Measurements from ENCODE around the gene PLCB1. TPM values are rescaled to one million over a fixed set of nuclear protein-coding genes. Genes with fewer than 3 reads are reported as not detected.

PLCB1 gene
- total and polyA plus RNA-seq, 2 donors (not counting 1 experiment from before 2014, with no cell fraction given), result 13.4 to 23.3 TPM

- Histone ChIP-seq H3K4me3 (replicated peaks in 1 of 4; ENCODE audit: control extremely low read depth in 1 of 4, insufficient read depth in 1 of 4, low read depth in 3 of 4, low read length in 4 of 4) (no peak overlapping the region), H3K9ac (ENCODE audit: insufficient read depth, low read length) (no peak overlapping the region), H2AFZ (ENCODE audit: low read length) (no peak overlapping the region), H3K4me2 (ENCODE audit: extremely low read depth, insufficient read depth, low read length) (no peak overlapping the region), H3K27me3 (ENCODE audit: control insufficient read depth, insufficient read depth, low read length) (no peaks in the 10 kb centered on the region), H3K9me3 (ENCODE audit: control insufficient read depth, insufficient read depth, low read depth, low read length) (no peaks in the 10 kb centered on the region), H3K79me2 (ENCODE audit: control insufficient read depth, insufficient read depth, low read length) (no peaks in the 10 kb centered on the region), H3K4me1 (ENCODE audit: control insufficient read depth, extremely low read depth, insufficient read depth, low read length) (no peaks in the 10 kb centered on the region), H4K20me1 (ENCODE audit: control insufficient read depth, extremely low read depth, insufficient read depth, low read length) (no peaks in the 10 kb centered on the region), H3K27ac (ENCODE audit: insufficient read depth, low read length) (no peak overlapping the region), H3K36me3 (ENCODE audit: control insufficient read depth, insufficient read depth, low read length) (no peaks in the 10 kb centered on the region)
- TF ChIP-seq CTCF (conservative IDR thresholded peaks at IDR 0.05 in 1 of 2, IDR thresholded peaks at IDR 0.05 in 1 of 2; ENCODE audit: low read depth in 1 of 2, low read length in 2 of 2) (no peak), EZH2 (IDR thresholded peaks at IDR 0.05; ENCODE audit: low read length, missing control alignments) (no peak)
- DNase-seq (ENCODE audit: low read depth in 2 of 2), result no peak
Measured at GRCh38 chr20:8518878-8519277, 386.8 kb downstream of the PLCB1 start.

DNA sequence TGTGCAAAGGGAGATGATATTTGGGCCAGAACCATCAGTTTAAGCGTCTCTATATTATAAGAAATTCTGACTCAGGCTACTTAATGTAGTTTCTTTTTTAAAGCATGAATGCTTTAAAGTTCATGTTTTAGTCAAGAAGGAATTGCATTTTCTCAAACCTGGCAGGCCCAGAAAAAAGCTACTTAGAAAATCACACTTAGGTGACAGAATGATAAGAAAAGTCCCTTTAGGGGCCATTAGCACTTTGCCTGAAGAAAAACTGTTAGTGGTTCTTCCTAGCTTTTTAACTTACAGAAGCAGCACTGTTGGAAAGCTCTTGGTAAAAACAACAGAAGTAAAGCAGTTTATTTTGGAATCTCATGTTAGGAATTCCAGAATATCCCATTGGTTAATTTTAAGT lies 387.8 kb downstream of the PLCB1 start:
- H3K79me2 ChIP-seq (ENCODE audit: control insufficient read depth, insufficient read depth, low read length), result no peaks in the 10 kb centered on the region
- H2AFZ ChIP-seq (ENCODE audit: low read length), result no peak overlapping the region
- H3K4me3 ChIP-seq (replicated peaks in 1 of 4; ENCODE audit: control extremely low read depth in 1 of 4, insufficient read depth in 1 of 4, low read depth in 3 of 4, low read length in 4 of 4), result no peak overlapping the region
- H3K27me3 ChIP-seq (ENCODE audit: control insufficient read depth, insufficient read depth, low read length), result no peaks in the 10 kb centered on the region
- DNase-seq (ENCODE audit: low read depth in 2 of 2), result no peak
- no peak overlapping the region for H3K9ac ChIP-seq (ENCODE audit: insufficient read depth, low read length)
- H3K9me3 ChIP-seq (ENCODE audit: control insufficient read depth, insufficient read depth, low read depth, low read length), result no peaks in the 10 kb centered on the region
- no peak overlapping the region for H3K4me2 ChIP-seq (ENCODE audit: extremely low read depth, insufficient read depth, low read length)
- no peaks in the 10 kb centered on the region for H4K20me1 ChIP-seq (ENCODE audit: control insufficient read depth, extremely low read depth, insufficient read depth, low read length)
- H3K4me1 ChIP-seq (ENCODE audit: control insufficient read depth, extremely low read depth, insufficient read depth, low read length), result no peaks in the 10 kb centered on the region
- no peaks in the 10 kb centered on the region for H3K36me3 ChIP-seq (ENCODE audit: control insufficient read depth, insufficient read depth, low read length)
- TF ChIP-seq EZH2 (IDR thresholded peaks at IDR 0.05; ENCODE audit: low read length, missing control alignments) (no peak), CTCF (conservative IDR thresholded peaks at IDR 0.05 in 1 of 2, IDR thresholded peaks at IDR 0.05 in 1 of 2; ENCODE audit: low read depth in 1 of 2, low read length in 2 of 2) (no peak)
- H3K27ac ChIP-seq (ENCODE audit: insufficient read depth, low read length), result no peak overlapping the region

- H3K4me1 ChIP-seq (ENCODE audit: control insufficient read depth, extremely low read depth, insufficient read depth, low read length), result no peaks in the 10 kb centered on the region
- DNase-seq (ENCODE audit: low read depth in 2 of 2), result peak in 1 of 2 donors; percentile 62
- no peak for TF ChIP-seq CTCF (conservative IDR thresholded peaks at IDR 0.05 in 1 of 2, IDR thresholded peaks at IDR 0.05 in 1 of 2; ENCODE audit: low read depth in 1 of 2, low read length in 2 of 2)
- no peak for TF ChIP-seq EZH2 (IDR thresholded peaks at IDR 0.05; ENCODE audit: low read length, missing control alignments)
- no peak overlapping the region for H3K9ac ChIP-seq (ENCODE audit: insufficient read depth, low read length)
- H3K27ac ChIP-seq (ENCODE audit: insufficient read depth, low read length), result no peak overlapping the region
- H3K9me3 ChIP-seq (ENCODE audit: control insufficient read depth, insufficient read depth, low read depth, low read length), result no peaks in the 10 kb centered on the region
- no peak overlapping the region for H2AFZ ChIP-seq (ENCODE audit: low read length)
- no peaks in the 10 kb centered on the region for H4K20me1 ChIP-seq (ENCODE audit: control insufficient read depth, extremely low read depth, insufficient read depth, low read length)
- H3K27me3 ChIP-seq (ENCODE audit: control insufficient read depth, insufficient read depth, low read length), result no peaks in the 10 kb centered on the region
- H3K4me3 ChIP-seq (replicated peaks in 1 of 4; ENCODE audit: control extremely low read depth in 1 of 4, insufficient read depth in 1 of 4, low read depth in 3 of 4, low read length in 4 of 4), result no peak overlapping the region
- H3K79me2 ChIP-seq (ENCODE audit: control insufficient read depth, insufficient read depth, low read length), result no peaks in the 10 kb centered on the region
- H3K4me2 ChIP-seq (ENCODE audit: extremely low read depth, insufficient read depth, low read length), result no peak overlapping the region
- H3K36me3 ChIP-seq (ENCODE audit: control insufficient read depth, insufficient read depth, low read length), result no peaks in the 10 kb centered on the region
Measured at GRCh38 chr20:8522168-8522567, 390.1 kb downstream of the PLCB1 start.
